ENCODE results near the gene PLEKHG3. TPM values are rescaled to one million over a fixed set of nuclear protein-coding genes. Genes with fewer than 3 reads are reported as not detected.

Gene PLEKHG3
- total and polyA plus RNA-seq, 10 of the 15 experiments (the other 5 are each of a cell fraction or from before 2014, with no cell fraction given): 0.03 to 0.73 (median 0.07) TPM; not detected in 5

- no peak for TF ChIP-seq ZBTB40 (IDR thresholded peaks at IDR 0.05; ENCODE audit: borderline replicate concordance)
- TF ChIP-seq HDAC2 (IDR thresholded peaks at IDR 0.05): no peak
- no peak for TF ChIP-seq BHLHE40 (IDR thresholded peaks at IDR 0.05; ENCODE audit: borderline replicate concordance in 1 of 2, low read depth in 2 of 2, low read length in 1 of 2)
These were observed 88.8 kb downstream of the PLEKHG3 start (continued) for GRCh38 chr14:64792871-64793560.

GRCh38 chr14:64795211-64795610, 91.0 kb downstream of the PLEKHG3 start:
- in situ Hi-C loops (cut with MboI): no loop called here
- DNase-seq (ENCODE audit: low read depth, low spot score) (no peak), FAIRE-seq (no peak), ATAC-seq (no peak)
- Histone ChIP-seq H3K9ac (ENCODE audit: control insufficient read depth, insufficient read depth, low read length) (no peak overlapping the region), H3K9me3 (replicated peaks; ENCODE audit: control insufficient read depth, insufficient read depth, low read length) (no peaks in the 10 kb centered on the region), H3K27ac (ENCODE audit: control insufficient read depth, insufficient read depth) (no peak overlapping the region), H3K27me3 (replicated peaks in 1 of 2; ENCODE audit: control insufficient read depth in 2 of 2, insufficient read depth in 2 of 2, low read length in 1 of 2) (no peaks in the 10 kb centered on the region; a peak in 2 of 4 replicates), H4K20me1 (ENCODE audit: control insufficient read depth, insufficient read depth) (no peaks in the 10 kb centered on the region), H3K4me2 (ENCODE audit: control insufficient read depth, insufficient read depth) (no peak overlapping the region), H3K79me2 (ENCODE audit: control insufficient read depth, insufficient read depth, low read length) (no peaks in the 10 kb centered on the region), H3K36me3 (ENCODE audit: control insufficient read depth in 2 of 2, insufficient read depth in 2 of 2, low read length in 1 of 2) (no peaks in the 10 kb centered on the region), H2AFZ (ENCODE audit: control insufficient read depth, low read depth, low read length) (no peak overlapping the region), H3K4me1 (ENCODE audit: control insufficient read depth, insufficient read depth, low read length) (no peaks in the 10 kb centered on the region), H3K4me3 (no peak overlapping the region)
- RAD21 ChIA-PET (ENCODE audit: unreplicated experiment): no interaction called here
- CTCF ChIA-PET: interaction anchor here (0.8 to 1.7 kb wide), 4 partner anchors 29 to 159 kb away, joined by 3 to 8 read pairs (median 3); no protein-coding TSS in a partner anchor
- POLR2A ChIA-PET: interaction anchor here (0.5 kb wide), 1 partner anchor 1854 kb away, joined by 3 read pairs; no protein-coding TSS in a partner anchor
- intact Hi-C loops (cut with micrococcal nuclease; ENCODE audit: unreplicated experiment): no loop called here
- 50% methylated on average over 16 of the region's 16 CpGs for WGBS (ENCODE audit: insufficient coverage, insufficient replicate concordance, low lambda C conversion rate, missing lambda C conversion rate)
- BruUV-seq (replicated peaks): no TSS peak
- SMC1A ChIA-PET (ENCODE audit: uncharacterized antibody, unreplicated experiment): no interaction called here
- no peak for TF ChIP-seq ASH2L (IDR thresholded peaks at IDR 0.05; ENCODE audit: borderline replicate concordance, low read depth)
- TF ChIP-seq STAT1 (conservative IDR thresholded peaks at IDR 0.05): no peak
- TF ChIP-seq STAT3 (IDR thresholded peaks at IDR 0.05; ENCODE audit: low read depth, low read length): no peak
- TF ChIP-seq, protein P1, sequence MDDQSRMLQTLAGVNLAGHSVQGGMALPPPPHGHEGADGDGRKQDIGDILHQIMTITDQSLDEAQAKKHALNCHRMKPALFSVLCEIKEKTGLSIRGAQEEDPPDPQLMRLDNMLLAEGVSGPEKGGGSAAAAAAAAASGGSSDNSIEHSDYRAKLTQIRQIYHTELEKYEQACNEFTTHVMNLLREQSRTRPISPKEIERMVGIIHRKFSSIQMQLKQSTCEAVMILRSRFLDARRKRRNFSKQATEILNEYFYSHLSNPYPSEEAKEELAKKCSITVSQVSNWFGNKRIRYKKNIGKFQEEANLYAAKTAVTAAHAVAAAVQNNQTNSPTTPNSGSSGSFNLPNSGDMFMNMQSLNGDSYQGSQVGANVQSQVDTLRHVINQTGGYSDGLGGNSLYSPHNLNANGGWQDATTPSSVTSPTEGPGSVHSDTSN (IDR thresholded peaks at IDR 0.05; ENCODE audit: insufficient replicate concordance, low read depth, low read length): no peak
- TF ChIP-seq, protein P2, sequence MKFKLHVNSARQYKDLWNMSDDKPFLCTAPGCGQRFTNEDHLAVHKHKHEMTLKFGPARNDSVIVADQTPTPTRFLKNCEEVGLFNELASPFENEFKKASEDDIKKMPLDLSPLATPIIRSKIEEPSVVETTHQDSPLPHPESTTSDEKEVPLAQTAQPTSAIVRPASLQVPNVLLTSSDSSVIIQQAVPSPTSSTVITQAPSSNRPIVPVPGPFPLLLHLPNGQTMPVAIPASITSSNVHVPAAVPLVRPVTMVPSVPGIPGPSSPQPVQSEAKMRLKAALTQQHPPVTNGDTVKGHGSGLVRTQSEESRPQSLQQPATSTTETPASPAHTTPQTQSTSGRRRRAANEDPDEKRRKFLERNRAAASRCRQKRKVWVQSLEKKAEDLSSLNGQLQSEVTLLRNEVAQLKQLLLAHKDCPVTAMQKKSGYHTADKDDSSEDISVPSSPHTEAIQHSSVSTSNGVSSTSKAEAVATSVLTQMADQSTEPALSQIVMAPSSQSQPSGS (IDR thresholded peaks at IDR 0.05; ENCODE audit: low read length): no peak
- TF ChIP-seq, protein P3, sequence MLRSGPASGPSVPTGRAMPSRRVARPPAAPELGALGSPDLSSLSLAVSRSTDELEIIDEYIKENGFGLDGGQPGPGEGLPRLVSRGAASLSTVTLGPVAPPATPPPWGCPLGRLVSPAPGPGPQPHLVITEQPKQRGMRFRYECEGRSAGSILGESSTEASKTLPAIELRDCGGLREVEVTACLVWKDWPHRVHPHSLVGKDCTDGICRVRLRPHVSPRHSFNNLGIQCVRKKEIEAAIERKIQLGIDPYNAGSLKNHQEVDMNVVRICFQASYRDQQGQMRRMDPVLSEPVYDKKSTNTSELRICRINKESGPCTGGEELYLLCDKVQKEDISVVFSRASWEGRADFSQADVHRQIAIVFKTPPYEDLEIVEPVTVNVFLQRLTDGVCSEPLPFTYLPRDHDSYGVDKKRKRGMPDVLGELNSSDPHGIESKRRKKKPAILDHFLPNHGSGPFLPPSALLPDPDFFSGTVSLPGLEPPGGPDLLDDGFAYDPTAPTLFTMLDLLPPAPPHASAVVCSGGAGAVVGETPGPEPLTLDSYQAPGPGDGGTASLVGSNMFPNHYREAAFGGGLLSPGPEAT (IDR thresholded peaks at IDR 0.05; ENCODE audit: low read depth): no peak
- no peak for TF ChIP-seq HDAC2 (IDR thresholded peaks at IDR 0.05)
- TF ChIP-seq, protein P4, sequence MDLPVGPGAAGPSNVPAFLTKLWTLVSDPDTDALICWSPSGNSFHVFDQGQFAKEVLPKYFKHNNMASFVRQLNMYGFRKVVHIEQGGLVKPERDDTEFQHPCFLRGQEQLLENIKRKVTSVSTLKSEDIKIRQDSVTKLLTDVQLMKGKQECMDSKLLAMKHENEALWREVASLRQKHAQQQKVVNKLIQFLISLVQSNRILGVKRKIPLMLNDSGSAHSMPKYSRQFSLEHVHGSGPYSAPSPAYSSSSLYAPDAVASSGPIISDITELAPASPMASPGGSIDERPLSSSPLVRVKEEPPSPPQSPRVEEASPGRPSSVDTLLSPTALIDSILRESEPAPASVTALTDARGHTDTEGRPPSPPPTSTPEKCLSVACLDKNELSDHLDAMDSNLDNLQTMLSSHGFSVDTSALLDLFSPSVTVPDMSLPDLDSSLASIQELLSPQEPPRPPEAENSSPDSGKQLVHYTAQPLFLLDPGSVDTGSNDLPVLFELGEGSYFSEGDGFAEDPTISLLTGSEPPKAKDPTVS (IDR thresholded peaks at IDR 0.05; ENCODE audit: low read depth, low read length): no peak
- TF ChIP-seq HDAC6 (IDR thresholded peaks at IDR 0.05; ENCODE audit: unreplicated experiment): no peak
